PC-9 (cell line): ENCODE data around the gene INTS11. TPM values are rescaled to one million over a fixed set of nuclear protein-coding genes. Genes with fewer than 3 reads are reported as not detected.

Experiments used
- BruUV-seq: library from RNA; stranded (reverse); fragments of 400-500 nt; replicated peaks from 2 replicates; lab custom pipeline; 2021; lab: Mats Ljungman, UMichigan
- CTCF ChIA-PET: fragments of 300-600 bp; sonication (Branson Sonifier 250); formaldehyde crosslinking; loops from one replicate; lab custom pipeline; 2022; ENCODE audit warnings: antibody characterized with exemption; lab: Charles Lee
- POLR2A ChIA-PET: fragments of 300-600 bp; sonication (Branson Sonifier 250); formaldehyde crosslinking; loops from one replicate; lab custom pipeline; 2022; ENCODE audit warnings: antibody characterized with exemption; ENCODE audit not compliant: unreplicated experiment; lab: Charles Lee
- DNase-seq, 2 experiments: peaks; one replicate each; pipeline versions ENCODE4 v3.0.0 to v3.0.0-alpha.2; 2015 to 2022; ENCODE audit warnings: mixed read lengths in 1 of 2
- H2AFZ ChIP-seq: fragments of 200-600 bp; sonication (generic); 2 replicates; pipeline ENCODE4 v1.8.1; 2017; ENCODE audit warnings: antibody characterized with exemption
- H3F3A ChIP-seq: fragments of 200-600 bp; sonication (generic); 2 replicates; pipeline ENCODE4 v1.8.1; 2017; ENCODE audit warnings: antibody characterized with exemption, mild to moderate bottlenecking, low read depth; ENCODE audit not compliant: insufficient read depth
- H3K27ac ChIP-seq: fragments of 200-600 bp; sonication (generic); 2 replicates; pipeline ENCODE4 v1.6.1; 2016; ENCODE audit warnings: mixed run types
- H3K27me3 ChIP-seq: fragments of 200-600 bp; sonication (generic); 2 replicates; pipeline ENCODE4 v1.6.1; 2016; ENCODE audit warnings: low read depth, mixed run types; ENCODE audit not compliant: insufficient read depth
- H3K36me3 ChIP-seq: fragments of 200-600 bp; sonication (generic); 2 replicates; pipeline ENCODE4 v1.6.1; 2016; ENCODE audit warnings: low read depth, mixed run types
- H3K4me1 ChIP-seq: fragments of 200-600 bp; sonication (generic); replicated peaks from 2 replicates; pipeline ENCODE4 v1.6.1; 2016; ENCODE audit warnings: mixed run types; ENCODE audit not compliant: insufficient read depth
- H3K4me2 ChIP-seq: fragments of 200-600 bp; sonication (generic); 2 replicates; pipeline ENCODE4 v1.6.1; 2017; ENCODE audit warnings: mixed run types
- H3K4me3 ChIP-seq: fragments of 200-600 bp; sonication (generic); 2 replicates; pipeline ENCODE4 v1.6.1; 2016; ENCODE audit warnings: mixed run types
- H3K79me2 ChIP-seq: fragments of 200-600 bp; sonication (generic); 2 replicates; pipeline ENCODE4 v1.6.1; 2017; ENCODE audit warnings: low read depth, mixed run types
- H3K9me2 ChIP-seq: fragments of 200-600 bp; sonication (generic); 2 replicates; pipeline ENCODE4 v1.8.1; 2017; ENCODE audit warnings: mild to moderate bottlenecking; ENCODE audit not compliant: insufficient read depth
- H3K9me3 ChIP-seq: fragments of 200-600 bp; sonication (generic); 2 replicates; pipeline ENCODE4 v1.8.1; 2016; ENCODE audit warnings: low read depth; ENCODE audit not compliant: insufficient read depth
- H4K20me1 ChIP-seq: fragments of 200-600 bp; sonication (generic); 2 replicates; pipeline ENCODE4 v1.8.1; 2017; ENCODE audit not compliant: insufficient read depth
- EZH2 ChIP-seq: fragments of 200-600 bp; sonication (generic); IDR thresholded peaks from 2 replicates; pipeline ENCODE4 v1.8.0; 2017; ENCODE audit warnings: antibody characterized with exemption, low read depth
- intact Hi-C: fragments of 100-400 bp; cut with micrococcal nuclease; formaldehyde crosslinking; loops from one replicate; pipeline ENCODE4 v1.10.0; 2022; ENCODE audit not compliant: unreplicated experiment
- total RNA-seq: library from RNA; stranded (reverse); gene quantifications from 2 replicates; pipeline ENCODE4 v1.2.3, GENCODE V29; 2021
- TF ChIP-seq, protein P1 (sequence below): fragments of 200-600 bp; sonication (generic); conservative IDR thresholded peaks from 2 replicates; pipeline ENCODE4 v1.6.1; 2017; ENCODE audit warnings: mixed run types, antibody characterized with exemption, mild to moderate bottlenecking, moderate library complexity

Gene INTS11
- total RNA-seq, 1 experiment from 2014 or later, result 130 TPM

GRCh38 chr1:1285102-1285571 lies 39.3 kb downstream of the INTS11 start:
- no peaks in the 10 kb centered on the region for H3K9me2 ChIP-seq
- peaks cover 13% of the 10 kb centered on the region for H3K4me1 ChIP-seq
- H3F3A ChIP-seq, result peaks cover 15% of the 10 kb centered on the region; the same call in 1 of the 2 replicates
- no peak for DNase-seq
- no peak overlapping the region for H3K4me3 ChIP-seq
- H3K9me3 ChIP-seq, result no peaks in the 10 kb centered on the region
- H3K27me3 ChIP-seq, result no peaks in the 10 kb centered on the region
- no peaks in the 10 kb centered on the region for H3K36me3 ChIP-seq
- no peak overlapping the region for H3K27ac ChIP-seq
- no peaks in the 10 kb centered on the region for H4K20me1 ChIP-seq
- H3K4me2 ChIP-seq, result no peak overlapping the region
- H3K79me2 ChIP-seq, result no peaks in the 10 kb centered on the region
- BruUV-seq, result no TSS peak
- ChIA-PET POLR2A (no interaction called here), CTCF (interaction anchor here (0.6 kb wide), 1 partner anchor 16 kb away, joined by 10 read pairs; no protein-coding TSS in a partner anchor)
- TF ChIP-seq EZH2, result no peak
- TF ChIP-seq, protein P1, sequence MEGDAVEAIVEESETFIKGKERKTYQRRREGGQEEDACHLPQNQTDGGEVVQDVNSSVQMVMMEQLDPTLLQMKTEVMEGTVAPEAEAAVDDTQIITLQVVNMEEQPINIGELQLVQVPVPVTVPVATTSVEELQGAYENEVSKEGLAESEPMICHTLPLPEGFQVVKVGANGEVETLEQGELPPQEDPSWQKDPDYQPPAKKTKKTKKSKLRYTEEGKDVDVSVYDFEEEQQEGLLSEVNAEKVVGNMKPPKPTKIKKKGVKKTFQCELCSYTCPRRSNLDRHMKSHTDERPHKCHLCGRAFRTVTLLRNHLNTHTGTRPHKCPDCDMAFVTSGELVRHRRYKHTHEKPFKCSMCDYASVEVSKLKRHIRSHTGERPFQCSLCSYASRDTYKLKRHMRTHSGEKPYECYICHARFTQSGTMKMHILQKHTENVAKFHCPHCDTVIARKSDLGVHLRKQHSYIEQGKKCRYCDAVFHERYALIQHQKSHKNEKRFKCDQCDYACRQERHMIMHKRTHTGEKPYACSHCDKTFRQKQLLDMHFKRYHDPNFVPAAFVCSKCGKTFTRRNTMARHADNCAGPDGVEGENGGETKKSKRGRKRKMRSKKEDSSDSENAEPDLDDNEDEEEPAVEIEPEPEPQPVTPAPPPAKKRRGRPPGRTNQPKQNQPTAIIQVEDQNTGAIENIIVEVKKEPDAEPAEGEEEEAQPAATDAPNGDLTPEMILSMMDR, result no peak
- no peak overlapping the region for H2AFZ ChIP-seq
- intact Hi-C loops, result no loop called here

DNA sequence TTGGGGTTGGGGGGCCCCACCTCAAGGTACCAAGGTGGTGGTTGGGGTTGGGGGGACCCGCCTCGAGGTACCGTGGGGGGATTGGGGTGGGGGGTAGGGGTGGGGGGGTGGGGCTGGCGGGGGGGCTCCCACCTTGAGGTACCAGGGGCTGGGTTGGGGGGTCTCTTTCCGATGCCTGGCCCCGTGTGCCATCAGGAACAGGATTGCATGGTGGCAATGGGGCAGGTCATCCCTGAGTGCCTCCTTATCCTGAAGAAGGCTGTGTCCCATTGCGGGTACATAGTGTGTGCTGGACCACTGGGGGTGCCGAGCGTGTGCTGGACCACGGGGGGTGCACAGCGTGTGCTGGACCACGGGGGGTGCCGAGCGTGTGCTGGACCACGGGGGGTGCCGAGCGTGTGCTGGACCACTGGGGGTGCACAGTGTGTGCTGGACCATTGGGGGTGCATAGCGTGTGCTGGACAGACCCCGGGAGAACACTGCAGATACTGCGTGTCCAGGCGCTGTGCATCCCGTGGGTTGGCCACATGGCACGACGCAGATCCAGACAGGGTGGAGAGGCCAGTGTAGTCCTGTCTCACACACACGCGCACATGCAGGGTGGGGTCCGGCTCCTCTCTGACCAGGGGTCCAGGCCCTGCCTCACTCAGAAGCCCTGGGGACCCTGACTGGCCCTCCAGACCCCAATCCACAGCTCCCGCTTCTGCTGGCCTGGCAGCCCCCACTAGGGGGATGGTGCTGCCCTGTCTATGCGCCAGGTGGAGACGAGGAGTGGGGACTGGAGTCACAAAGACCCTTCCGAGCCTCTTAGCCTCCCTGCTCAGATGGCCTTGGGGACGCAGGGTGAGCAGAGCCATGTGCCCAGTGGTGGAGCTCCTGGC lies 40.0 kb downstream of the INTS11 start:
- BruUV-seq, result no TSS peak
- ChIA-PET CTCF (no interaction called here), POLR2A (no interaction called here)
- H3K9me2 ChIP-seq, result no peaks in the 10 kb centered on the region
- peaks cover 13% of the 10 kb centered on the region for H3K4me1 ChIP-seq
- H3K79me2 ChIP-seq, result no peaks in the 10 kb centered on the region
- no peak overlapping the region for H2AFZ ChIP-seq
- H3F3A ChIP-seq, result peaks cover 15% of the 10 kb centered on the region; the same call in 1 of the 2 replicates
- intact Hi-C loops, result no loop called here
- TF ChIP-seq EZH2, result no peak
- no peaks in the 10 kb centered on the region for H3K36me3 ChIP-seq
- no peaks in the 10 kb centered on the region for H3K27me3 ChIP-seq
- H3K4me3 ChIP-seq, result no peak overlapping the region
- no peaks in the 10 kb centered on the region for H3K9me3 ChIP-seq
- no peaks in the 10 kb centered on the region for H4K20me1 ChIP-seq
- H3K27ac ChIP-seq, result no peak overlapping the region
- H3K4me2 ChIP-seq, result no peak overlapping the region
- no peak for DNase-seq

DNA sequence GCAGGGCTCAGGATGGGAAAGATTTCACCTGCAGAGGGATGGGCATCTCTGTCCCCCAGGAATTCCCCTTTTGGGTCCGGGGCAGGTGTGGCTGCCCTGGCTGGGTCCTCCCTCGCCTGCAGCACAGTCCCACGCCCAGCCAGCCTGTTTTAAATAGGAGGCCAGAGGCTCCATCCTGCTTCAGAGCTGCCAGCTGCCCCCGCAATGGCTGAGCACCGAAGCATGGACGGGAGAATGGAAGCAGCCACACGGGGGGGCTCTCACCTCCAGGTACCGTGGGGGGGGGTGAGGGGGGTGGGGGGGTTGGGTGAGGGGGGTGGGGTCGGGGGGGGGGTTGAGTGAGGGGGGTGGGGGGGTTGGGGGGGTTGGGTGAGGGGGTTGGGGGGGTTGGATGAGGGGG lies 40.6 kb downstream of the INTS11 start:
- H3K4me3 ChIP-seq, result no peak overlapping the region
- POLR2A ChIA-PET, result no interaction called here

More for the DNA sequence above, 40.6 kb downstream of the INTS11 start:
- intact Hi-C loops, result no loop called here
- H3K36me3 ChIP-seq, result no peaks in the 10 kb centered on the region
- BruUV-seq, result no TSS peak
- H3K9me3 ChIP-seq, result no peaks in the 10 kb centered on the region
- H3K79me2 ChIP-seq, result no peaks in the 10 kb centered on the region
- DNase-seq, result peak; percentile 44 to 49
- CTCF ChIA-PET, result no interaction called here
- H4K20me1 ChIP-seq, result no peaks in the 10 kb centered on the region
- no peaks in the 10 kb centered on the region for H3K27me3 ChIP-seq
- TF ChIP-seq, protein P1, result no peak
- no peak for TF ChIP-seq EZH2
- peaks cover 15% of the 10 kb centered on the region; the same call in 1 of the 2 replicates for H3F3A ChIP-seq
- peaks cover 13% of the 10 kb centered on the region for H3K4me1 ChIP-seq
- H3K9me2 ChIP-seq, result no peaks in the 10 kb centered on the region
- no peak overlapping the region for H2AFZ ChIP-seq
- H3K27ac ChIP-seq, result no peak overlapping the region
- no peak overlapping the region for H3K4me2 ChIP-seq
